Kidney epithelial cell (primary cell): ENCODE data around the gene PCSK5. TPM values are rescaled to one million over a fixed set of nuclear protein-coding genes. Genes with fewer than 3 reads are reported as not detected.
"Not testable (repeated sequence)": the region's sequence is repeated elsewhere in the genome, so short reads cannot be mapped to it uniquely, and the experiment has no call there.

Experiments
- DNase-seq: peaks from one replicate; pipeline ENCODE4 v3.0.0-alpha.2; 2010; ENCODE audit warnings: low read depth
- H3K27me3 ChIP-seq: 2 replicates; pipeline ENCODE4 v1.6.0; 2011; ENCODE audit warnings: low read length; ENCODE audit not compliant: control insufficient read depth, insufficient read depth
- H3K36me3 ChIP-seq: 2 replicates; pipeline ENCODE4 v1.5.1; 2011; ENCODE audit warnings: low read length; ENCODE audit not compliant: control insufficient read depth, insufficient read depth
- H3K4me3 ChIP-seq: 2 replicates; pipeline ENCODE4 v1.5.1; 2011; ENCODE audit warnings: low read depth, mild to moderate bottlenecking, control low read depth, low read length
- total RNA-seq: library from RNA; depleted of rRNA; stranded (reverse); fragments of >200 nt; gene quantifications from 2 replicates; pipeline ENCODE4 v1.2.3, GENCODE V29; 2015
- TF ChIP-seq, protein P1 (sequence below): IDR thresholded peaks from 2 replicates; pipeline ENCODE4 v1.5.1; 2011; ENCODE audit warnings: mild to moderate bottlenecking, moderate library complexity, low read length, control low read depth, inconsistent platforms; ENCODE audit not compliant: insufficient read depth, poor library complexity, severe bottlenecking

PCSK5 gene
- total RNA-seq, 1 donor from 2014 or later, result 3.8 TPM

DNA sequence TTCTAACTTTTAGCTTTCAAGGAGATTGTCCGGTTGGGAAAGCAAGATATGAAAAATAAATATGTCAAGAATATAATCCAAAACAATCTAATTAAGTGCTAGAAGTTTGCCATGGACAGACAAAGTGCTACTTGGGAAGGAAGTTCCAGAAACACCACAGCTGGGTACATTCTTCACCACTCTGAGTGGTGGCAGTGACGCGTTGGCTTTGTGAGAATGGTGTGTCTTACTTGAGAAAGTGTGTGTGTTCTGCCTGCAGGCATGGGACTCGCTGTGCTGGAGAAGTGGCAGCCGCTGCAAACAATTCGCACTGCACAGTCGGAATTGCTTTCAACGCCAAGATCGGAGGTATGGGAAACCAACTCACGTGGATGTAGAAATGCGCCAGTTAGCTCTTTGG, 177.2 kb downstream of the PCSK5 start:
- TF ChIP-seq, protein P1, sequence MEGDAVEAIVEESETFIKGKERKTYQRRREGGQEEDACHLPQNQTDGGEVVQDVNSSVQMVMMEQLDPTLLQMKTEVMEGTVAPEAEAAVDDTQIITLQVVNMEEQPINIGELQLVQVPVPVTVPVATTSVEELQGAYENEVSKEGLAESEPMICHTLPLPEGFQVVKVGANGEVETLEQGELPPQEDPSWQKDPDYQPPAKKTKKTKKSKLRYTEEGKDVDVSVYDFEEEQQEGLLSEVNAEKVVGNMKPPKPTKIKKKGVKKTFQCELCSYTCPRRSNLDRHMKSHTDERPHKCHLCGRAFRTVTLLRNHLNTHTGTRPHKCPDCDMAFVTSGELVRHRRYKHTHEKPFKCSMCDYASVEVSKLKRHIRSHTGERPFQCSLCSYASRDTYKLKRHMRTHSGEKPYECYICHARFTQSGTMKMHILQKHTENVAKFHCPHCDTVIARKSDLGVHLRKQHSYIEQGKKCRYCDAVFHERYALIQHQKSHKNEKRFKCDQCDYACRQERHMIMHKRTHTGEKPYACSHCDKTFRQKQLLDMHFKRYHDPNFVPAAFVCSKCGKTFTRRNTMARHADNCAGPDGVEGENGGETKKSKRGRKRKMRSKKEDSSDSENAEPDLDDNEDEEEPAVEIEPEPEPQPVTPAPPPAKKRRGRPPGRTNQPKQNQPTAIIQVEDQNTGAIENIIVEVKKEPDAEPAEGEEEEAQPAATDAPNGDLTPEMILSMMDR, result no peak
- H3K27me3 ChIP-seq, result no peaks in the 10 kb centered on the region
- H3K4me3 ChIP-seq, result no peak overlapping the region

DNA sequence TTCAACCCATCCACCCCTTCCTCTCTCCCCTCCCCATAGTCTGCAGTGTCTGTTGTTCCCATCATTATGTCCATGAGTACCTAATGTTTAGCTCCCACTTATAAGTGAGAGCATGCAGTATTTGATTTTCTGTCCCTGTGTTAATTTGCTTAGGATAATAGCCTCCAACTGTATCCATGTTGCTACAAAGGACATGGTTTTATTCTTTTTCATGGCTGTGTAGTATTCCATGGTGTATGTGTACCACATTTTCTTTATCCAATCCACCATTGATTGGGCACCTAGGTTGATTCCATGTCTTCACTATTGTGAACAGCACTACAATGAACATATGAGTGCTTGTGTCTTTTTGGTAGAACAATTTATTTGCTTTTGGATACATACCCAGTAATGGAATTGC, 187.1 kb downstream of the PCSK5 start:
- TF ChIP-seq, protein P1, result no peak
- Histone ChIP-seq H3K4me3 (no peak overlapping the region), H3K36me3 (no peaks in the 10 kb centered on the region), H3K27me3 (no peaks in the 10 kb centered on the region)
- DNase-seq, result no peak

More for the DNA sequence above, 177.2 kb downstream of the PCSK5 start:
- no peaks in the 10 kb centered on the region for H3K36me3 ChIP-seq
- DNase-seq, result no peak

DNA sequence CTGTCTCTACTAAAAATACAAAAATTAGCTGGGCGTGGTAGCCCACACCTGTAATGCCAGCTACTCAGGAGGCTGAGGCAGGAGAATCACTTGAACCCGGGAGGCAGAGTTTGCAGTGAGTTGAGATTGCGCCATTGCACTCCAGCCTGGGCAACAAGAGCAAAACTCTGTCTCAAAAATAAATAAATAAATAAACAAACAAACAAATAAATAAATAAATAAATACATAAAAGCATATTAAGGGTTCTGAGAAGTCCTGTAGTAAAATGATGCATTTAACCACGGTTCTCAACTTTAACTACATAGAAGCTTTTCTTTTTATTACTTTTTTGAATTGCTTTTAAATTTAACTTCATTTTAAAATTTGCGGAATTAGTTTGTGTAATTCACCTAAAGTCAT, 190.8 kb downstream of the PCSK5 start:
- H3K27me3 ChIP-seq, DNase-seq, H3K4me3 ChIP-seq, H3K36me3 ChIP-seq: not testable (repeated sequence)

DNA sequence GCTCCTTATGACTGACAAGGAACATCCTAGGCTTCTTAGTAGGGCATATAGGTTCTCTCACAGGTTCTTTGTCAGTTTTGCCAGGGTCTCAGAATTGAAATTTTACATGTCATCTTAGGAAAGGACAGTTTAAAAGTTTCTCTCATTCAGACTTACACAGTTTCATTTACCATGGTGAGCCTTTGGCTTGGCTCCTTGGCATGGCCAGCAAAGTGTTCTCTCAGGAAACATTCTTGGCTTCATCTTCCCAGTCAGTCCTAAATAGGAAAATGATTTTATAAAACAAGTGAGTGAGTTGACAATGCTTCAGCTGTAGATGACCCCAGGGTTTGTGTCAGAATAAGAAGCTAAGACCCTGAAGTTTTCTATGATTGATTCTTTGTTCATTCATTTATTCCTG, 191.6 kb downstream of the PCSK5 start:
- no peak for DNase-seq
- Histone ChIP-seq H3K4me3 (no peak overlapping the region), H3K27me3 (no peaks in the 10 kb centered on the region), H3K36me3 (no peaks in the 10 kb centered on the region)
- TF ChIP-seq, protein P1, result no peak

DNA sequence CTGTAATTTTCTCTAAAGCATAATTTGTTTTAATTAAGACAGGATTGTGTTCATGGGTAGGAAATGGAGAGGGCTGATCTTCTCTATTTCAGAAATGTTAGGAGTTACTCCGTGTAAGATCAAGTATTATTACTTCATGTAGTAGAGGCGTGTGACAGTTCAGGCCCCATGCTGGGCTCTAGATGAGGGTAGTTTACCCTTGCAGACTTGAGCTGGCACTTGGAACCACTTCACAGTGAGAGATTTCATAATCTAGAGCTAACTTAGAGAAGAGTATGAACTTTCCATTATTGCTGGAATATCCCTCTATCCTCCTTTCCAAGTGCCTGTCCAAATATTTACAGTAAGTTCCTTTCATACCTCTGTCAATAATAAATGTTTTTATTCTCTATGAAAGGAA, 195.1 kb downstream of the PCSK5 start:
- Histone ChIP-seq H3K36me3 (no peaks in the 10 kb centered on the region), H3K27me3 (no peaks in the 10 kb centered on the region), H3K4me3 (no peak overlapping the region)
- TF ChIP-seq, protein P1, result no peak
- DNase-seq, result no peak

DNA sequence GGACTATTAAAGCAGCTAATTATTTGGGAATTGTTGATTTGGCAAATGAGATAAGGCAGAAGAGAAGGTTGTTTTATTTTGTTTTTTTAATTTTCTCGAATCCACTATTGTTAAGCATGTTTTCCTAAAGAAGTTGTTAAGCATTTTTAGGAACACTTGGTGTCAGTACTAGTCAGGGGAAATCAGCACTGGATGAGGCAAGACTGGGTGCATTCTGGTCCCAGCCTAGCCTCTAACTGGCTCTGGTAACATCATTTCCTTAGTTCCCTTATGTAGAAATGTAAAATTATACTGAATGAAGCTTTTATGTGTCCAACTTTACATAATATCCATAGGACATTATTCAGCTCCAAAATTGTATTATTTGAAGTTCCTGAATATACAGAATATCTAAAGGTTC, 196.1 kb downstream of the PCSK5 start:
- no peak for DNase-seq
- Histone ChIP-seq H3K36me3 (no peaks in the 10 kb centered on the region), H3K27me3 (no peaks in the 10 kb centered on the region), H3K4me3 (no peak overlapping the region)
- TF ChIP-seq, protein P1, result no peak
